AG10803 (cell line): ENCODE measurements around the gene FRS3.

Experiments
- DNase-seq: peaks from one replicate; pipeline ENCODE4 v3.0.0; 2010; ENCODE audit warnings: low read depth
- H3K4me3 ChIP-seq: 2 replicates; pipeline ENCODE4 v1.5.1; 2011; ENCODE audit warnings: mild to moderate bottlenecking, low read length, control low read depth
- TF ChIP-seq, protein P1 (sequence below): conservative IDR thresholded peaks from 2 replicates; pipeline ENCODE4 v1.5.1; 2011; ENCODE audit warnings: mild to moderate bottlenecking, low read length, control low read depth, inconsistent platforms

The FRS3 gene

DNA sequence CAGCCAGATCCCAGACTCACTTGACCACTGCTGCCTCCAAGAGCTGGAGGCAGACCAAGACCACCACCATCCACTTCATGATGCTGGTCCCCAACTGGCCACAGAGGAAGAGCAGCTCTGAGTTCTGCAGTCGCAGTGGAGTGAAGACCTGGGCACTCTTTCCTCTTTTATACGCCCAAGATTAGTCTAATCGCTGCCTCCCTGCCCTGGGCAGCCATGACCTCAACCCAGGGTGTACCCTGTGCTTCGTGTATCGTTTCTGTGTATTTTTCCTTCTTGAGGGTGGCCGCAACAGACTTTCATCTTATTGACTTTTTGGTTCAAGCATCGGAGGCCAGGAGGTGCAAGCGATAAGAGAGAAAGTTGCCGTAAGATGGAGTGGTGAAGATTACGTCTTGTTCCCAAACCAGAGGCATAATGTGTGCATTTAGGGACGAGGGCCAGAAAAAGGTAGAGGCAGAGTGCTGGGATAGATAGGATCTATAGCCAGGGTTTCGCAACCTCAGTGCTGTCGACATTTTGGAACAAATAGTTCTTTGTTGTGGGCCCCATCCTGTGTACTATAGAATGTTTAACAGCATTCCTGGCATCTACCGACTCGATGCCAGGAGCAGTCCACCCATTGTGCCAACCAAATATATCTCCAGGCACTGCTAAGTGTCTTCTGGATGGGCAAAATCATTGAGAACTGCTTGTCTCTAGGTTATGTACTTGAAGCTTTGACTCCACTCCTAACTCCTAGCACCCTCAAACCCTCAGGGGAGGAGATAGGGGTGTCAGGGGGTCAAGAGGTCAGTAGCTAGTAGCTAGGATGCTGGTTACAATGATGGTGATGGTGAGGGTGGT lies 32.2 kb downstream of the FRS3 start, which contains the start of gene PGC:
Gene PGC (minus strand): TSS at position 142 of the 846 bp plus-strand sequence. CDS start 63 bp downstream, at position 79.
- H3K4me3 ChIP-seq: no peak within 1 kb of the TSS
- TF ChIP-seq, protein P1, sequence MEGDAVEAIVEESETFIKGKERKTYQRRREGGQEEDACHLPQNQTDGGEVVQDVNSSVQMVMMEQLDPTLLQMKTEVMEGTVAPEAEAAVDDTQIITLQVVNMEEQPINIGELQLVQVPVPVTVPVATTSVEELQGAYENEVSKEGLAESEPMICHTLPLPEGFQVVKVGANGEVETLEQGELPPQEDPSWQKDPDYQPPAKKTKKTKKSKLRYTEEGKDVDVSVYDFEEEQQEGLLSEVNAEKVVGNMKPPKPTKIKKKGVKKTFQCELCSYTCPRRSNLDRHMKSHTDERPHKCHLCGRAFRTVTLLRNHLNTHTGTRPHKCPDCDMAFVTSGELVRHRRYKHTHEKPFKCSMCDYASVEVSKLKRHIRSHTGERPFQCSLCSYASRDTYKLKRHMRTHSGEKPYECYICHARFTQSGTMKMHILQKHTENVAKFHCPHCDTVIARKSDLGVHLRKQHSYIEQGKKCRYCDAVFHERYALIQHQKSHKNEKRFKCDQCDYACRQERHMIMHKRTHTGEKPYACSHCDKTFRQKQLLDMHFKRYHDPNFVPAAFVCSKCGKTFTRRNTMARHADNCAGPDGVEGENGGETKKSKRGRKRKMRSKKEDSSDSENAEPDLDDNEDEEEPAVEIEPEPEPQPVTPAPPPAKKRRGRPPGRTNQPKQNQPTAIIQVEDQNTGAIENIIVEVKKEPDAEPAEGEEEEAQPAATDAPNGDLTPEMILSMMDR: no peak
- DNase-seq: no peak

DNA sequence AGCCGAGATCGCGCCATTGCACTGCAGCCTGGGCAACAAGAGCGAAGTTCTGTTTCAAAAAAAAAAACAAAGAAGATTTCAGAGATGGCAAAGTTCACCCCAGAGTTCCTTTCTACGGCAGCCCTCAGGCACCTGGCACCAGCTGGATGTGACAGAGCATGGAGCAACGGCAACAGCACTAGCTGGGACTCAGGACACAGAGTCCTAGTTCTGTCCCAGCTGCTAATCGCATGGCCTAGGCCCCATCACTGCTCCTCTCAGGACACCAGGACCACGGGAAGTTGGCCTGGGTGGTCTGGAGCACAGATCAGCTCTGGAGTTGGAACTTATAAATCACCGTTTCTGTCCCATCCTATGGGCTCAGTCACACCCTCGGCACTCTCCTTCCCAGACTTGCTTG lies 33.6 kb downstream of the FRS3 start:
- TF ChIP-seq, protein P1: no peak
- no peak for DNase-seq
- no peak overlapping the region for H3K4me3 ChIP-seq

DNA sequence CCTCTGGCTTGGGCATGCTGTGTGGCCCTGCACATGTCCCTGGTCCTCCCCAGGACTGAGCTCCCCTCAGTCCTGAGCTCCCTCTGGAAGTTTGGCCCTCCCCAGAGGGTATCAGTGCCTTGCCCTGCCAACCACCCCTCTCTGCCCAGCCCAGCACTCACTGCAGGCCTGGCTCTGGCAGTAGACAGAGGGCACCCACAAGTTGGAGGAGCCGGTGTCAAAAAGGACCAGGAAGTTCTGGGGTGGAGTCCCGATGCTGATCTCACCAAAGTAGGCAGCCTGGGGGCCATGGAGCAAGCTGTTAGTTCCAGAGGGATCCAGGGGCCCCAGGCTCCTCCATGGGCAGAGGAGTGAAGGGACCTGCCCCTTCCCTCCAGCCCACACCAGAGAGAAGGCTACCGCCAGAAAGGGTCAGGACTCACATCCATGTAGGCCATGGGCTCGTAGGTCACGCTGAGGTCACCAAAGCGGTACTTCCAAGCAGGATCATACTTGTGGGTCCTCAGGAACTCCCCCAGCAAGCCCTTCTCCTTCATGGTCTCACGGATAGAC lies 35.4 kb downstream of the FRS3 start:
- no peak overlapping the region for H3K4me3 ChIP-seq
- no peak for DNase-seq
- TF ChIP-seq, protein P1: no peak

DNA sequence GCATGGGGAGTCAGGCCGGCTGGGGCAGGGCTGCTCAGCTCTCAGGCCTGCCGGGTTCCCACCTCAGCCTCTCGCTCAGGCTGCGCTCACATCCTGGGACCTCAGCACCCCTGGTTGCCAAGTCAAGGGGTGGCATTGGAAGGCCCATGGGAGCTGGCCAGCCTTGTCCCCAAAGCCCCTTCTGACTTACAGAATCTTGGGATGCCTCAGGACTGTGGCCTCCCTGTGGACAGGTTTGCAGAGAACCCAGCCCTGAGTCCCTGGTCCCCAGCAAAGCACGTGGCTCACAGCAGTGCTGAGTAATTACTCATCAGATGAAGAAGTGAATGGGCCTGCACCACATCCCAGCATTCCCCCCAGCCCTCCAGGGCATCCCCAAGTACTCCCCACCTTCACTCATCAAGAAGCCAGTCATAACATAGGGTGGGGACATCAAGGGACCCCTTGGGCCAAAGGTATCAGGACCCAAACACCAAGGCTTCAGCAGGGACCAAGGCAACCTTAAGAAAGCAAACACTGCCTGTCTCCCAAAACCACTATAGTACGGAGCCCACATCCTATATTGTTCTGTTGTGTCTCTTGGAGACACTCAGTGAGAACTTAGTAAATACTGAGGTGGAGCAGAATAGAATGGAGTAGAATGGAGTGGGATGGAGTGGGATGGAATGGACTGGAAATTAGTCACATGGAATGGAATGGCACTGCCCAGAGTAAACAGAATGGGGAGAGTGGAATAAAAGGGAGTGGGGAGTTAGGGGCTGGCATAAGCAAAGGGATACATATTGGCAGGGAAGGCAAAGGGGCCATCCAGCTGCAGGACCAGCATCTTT lies 36.1 kb downstream of the FRS3 start:
- DNase-seq: no peak
- H3K4me3 ChIP-seq: no peak overlapping the region
- TF ChIP-seq, protein P1: no peak

DNA sequence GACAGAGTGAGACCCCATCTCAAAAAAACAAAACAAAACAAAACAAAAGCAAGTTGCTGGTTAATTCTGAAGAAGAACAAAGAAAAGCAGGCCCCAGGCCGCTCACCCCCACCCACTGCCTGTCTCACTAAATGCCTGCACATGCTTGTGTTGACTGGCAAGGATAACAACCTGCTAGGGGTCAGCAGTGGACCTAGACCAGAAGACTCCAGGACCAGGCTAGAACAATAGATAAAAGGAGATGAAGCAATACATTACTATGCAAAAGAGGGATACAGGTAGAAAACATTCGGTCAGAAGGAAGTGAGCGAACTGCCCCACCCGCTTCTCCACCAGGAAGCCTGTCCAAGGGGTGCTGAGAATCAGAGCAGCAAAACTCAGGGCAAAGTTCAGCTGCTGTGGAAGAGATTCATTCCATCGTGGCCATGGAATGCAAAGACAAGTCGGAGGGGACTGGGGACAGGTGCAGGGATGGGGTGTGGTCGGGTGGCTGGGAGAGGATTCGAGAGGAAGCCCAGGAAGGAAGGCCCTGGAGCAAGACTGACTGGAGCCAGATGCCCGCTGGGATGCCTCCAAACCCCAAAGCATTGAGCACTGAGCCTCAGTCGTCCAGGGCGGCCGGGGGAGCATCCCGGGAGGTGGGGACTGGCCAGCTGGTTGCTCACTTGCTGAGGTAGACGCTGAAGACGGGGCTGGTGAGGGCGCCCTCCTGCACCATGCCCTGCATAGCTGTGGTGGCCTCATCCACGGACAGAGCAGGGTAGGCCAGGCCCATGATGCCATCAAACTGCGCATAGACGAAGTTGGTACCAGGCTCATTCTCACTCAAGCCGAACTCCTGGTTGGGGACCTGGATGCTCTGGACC lies 37.8 kb downstream of the FRS3 start:
- DNase-seq: no peak
- TF ChIP-seq, protein P1: no peak
- no peak overlapping the region for H3K4me3 ChIP-seq

DNA sequence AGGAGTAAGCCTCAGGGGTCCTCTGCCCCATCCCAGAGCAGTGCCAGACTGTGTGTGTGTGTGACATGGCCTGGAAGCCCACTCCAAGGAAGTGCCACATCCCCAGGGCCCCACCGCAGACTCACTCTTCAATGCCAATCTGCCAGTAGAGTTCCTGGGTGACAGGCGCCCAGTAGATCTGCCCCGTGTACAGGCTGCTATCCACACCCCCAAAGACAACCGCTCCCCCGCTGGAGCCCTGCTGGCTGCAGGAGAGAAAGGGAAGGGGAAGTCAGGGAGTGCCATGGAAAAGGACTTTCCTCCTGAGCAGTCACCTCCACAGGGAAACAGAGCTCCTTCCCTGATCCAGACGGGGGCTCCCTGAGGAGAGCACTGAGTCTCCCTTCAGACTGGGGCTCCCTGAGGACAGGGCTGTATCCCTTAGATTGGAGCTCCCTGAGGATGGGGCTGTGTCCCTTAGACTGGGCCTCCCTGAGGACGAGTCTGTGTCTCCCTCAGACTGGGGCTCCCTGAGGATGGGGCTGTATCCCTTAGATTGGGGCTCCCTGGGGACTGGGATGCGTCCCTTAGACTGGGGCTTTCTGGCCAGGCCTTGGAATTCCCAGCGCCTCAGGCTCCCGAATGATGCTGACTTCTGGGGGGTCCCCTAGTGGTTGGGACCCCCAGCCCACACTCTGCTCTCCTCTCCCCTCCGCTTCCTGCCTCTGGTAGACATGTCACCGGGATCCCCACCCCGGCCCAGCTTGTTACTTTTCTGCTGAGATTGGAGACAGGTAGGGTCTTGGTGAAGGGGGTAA lies 39.1 kb downstream of the FRS3 start:
- DNase-seq: no peak
- H3K4me3 ChIP-seq: no peak overlapping the region
- TF ChIP-seq, protein P1: no peak
